Right atrium auricular region (tissue), 2 donors: ENCODE results near the gene GPX3. TPM values are rescaled to one million over a fixed set of nuclear protein-coding genes. Genes with fewer than 3 reads are reported as not detected.
A peak's percentile ranks its signal among the peaks of the same experiment; 100 is the strongest.

Experiments used
- DNase-seq: peaks from one replicate; pipeline ENCODE4 v3.0.0-alpha.2; 2019; ENCODE audit warnings: low spot score
- H3K27ac ChIP-seq, 2 donors: fragments of 200-600 bp; sonication (generic); 1 replicate in 1 of 2; 2 replicates in 1 of 2; pipeline ENCODE4 v1.5.1; 2016 to 2019
- H3K27me3 ChIP-seq, 2 donors: fragments of 200-600 bp; sonication (generic); one replicate each; pipeline versions ENCODE4 v1.5.1 to v1.6.0; 2017 to 2019
- H3K36me3 ChIP-seq: fragments of 200-600 bp; sonication (generic); one replicate; pipeline ENCODE4 v1.5.1; 2016
- H3K4me1 ChIP-seq, 2 donors: fragments of 200-600 bp; sonication (generic); one replicate each; pipeline versions ENCODE4 v1.5.1 to v1.6.0; 2017 to 2019
- H3K4me3 ChIP-seq, 2 donors: fragments of 200-600 bp; sonication (generic); 1 replicate in 1 of 2; 2 replicates in 1 of 2; pipeline ENCODE4 v1.5.1; 2017 to 2019; ENCODE audit warnings: mild to moderate bottlenecking in 1 of 2, moderate library complexity in 1 of 2
- H3K9me3 ChIP-seq, 2 donors: fragments of 200-600 bp; sonication (generic); one replicate each; pipeline ENCODE4 v1.5.1; 2019
- total RNA-seq, 2 donors: library from RNA; depleted of rRNA; stranded (reverse); fragments of >200 nt; gene quantifications; one replicate each; pipeline ENCODE4 v1.1.0, GENCODE V29; 2016
- TF ChIP-seq, protein P1 (sequence below), 2 donors: fragments of 200-600 bp; sonication (generic); IDR thresholded peaks; one replicate each; pipeline ENCODE4 v1.5.1; 2019; ENCODE audit warnings: antibody characterized with exemption in 2 of 2

Gene GPX3
- total RNA-seq, 2 donors from 2014 or later: 2,222 to 2,480 TPM

DNA sequence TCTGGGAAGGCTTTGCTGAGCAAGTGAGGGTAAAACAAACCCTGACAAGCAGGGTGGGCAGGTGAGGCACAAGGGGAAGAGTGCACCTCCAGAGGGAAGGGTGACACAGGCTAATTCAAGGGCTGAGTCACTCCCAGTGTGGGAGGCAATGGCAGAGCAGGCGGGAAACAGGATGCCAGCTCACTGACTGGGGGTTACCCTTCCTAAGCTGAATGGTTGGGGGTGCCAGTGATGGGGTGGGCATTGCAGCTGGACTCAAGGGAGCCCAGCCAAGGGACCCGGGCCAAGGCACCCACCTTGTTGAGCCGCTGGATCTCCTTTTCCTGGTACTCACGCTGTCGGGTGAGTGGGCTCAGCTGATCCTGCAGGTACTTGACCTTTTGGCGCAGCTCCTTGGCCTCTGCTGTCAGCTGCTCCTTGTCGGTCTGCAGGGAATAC, 18.4 kb downstream of the GPX3 start:
- Histone ChIP-seq H3K9me3 (no peaks in the 10 kb centered on the region), H3K27me3 (no peaks in the 10 kb centered on the region), H3K4me3 (no peak overlapping the region), H3K4me1 (peaks cover 0 to 39% of the 10 kb centered on the region in 2 donors), H3K36me3 (peaks cover 66% of the 10 kb centered on the region), H3K27ac (peak overlapping the region; percentile 76)
- TF ChIP-seq, protein P1, sequence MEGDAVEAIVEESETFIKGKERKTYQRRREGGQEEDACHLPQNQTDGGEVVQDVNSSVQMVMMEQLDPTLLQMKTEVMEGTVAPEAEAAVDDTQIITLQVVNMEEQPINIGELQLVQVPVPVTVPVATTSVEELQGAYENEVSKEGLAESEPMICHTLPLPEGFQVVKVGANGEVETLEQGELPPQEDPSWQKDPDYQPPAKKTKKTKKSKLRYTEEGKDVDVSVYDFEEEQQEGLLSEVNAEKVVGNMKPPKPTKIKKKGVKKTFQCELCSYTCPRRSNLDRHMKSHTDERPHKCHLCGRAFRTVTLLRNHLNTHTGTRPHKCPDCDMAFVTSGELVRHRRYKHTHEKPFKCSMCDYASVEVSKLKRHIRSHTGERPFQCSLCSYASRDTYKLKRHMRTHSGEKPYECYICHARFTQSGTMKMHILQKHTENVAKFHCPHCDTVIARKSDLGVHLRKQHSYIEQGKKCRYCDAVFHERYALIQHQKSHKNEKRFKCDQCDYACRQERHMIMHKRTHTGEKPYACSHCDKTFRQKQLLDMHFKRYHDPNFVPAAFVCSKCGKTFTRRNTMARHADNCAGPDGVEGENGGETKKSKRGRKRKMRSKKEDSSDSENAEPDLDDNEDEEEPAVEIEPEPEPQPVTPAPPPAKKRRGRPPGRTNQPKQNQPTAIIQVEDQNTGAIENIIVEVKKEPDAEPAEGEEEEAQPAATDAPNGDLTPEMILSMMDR (IDR thresholded peaks at IDR 0.05): no peak
- DNase-seq: no peak

DNA sequence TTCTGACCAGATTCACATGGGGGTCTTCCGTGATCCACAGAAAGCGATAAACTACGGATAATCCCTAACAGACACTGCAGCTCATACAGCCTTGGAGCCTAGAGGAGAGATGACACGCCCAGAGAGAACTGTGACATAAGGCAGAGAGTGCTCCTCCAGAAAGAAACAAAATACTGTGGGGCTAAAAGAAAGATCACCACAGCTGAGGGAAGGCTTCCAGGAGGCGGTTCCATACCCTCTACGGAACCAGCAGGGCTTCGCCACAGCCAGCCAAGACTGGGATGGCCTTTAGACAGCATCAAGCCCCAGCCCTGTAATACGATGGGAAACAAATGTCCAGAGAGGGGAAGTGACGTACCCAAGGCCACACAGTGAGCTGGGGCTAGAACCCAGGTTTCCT, 19.3 kb downstream of the GPX3 start:
- peaks cover 0 to 39% of the 10 kb centered on the region in 2 donors for H3K4me1 ChIP-seq
- no peak overlapping the region for H3K4me3 ChIP-seq
- H3K36me3 ChIP-seq: peaks cover 62% of the 10 kb centered on the region
- H3K9me3 ChIP-seq: no peaks in the 10 kb centered on the region
- TF ChIP-seq, protein P1 (IDR thresholded peaks at IDR 0.05): no peak
- H3K27me3 ChIP-seq: no peaks in the 10 kb centered on the region
- H3K27ac ChIP-seq: peak overlapping the region; percentile 76
- no peak for DNase-seq

DNA sequence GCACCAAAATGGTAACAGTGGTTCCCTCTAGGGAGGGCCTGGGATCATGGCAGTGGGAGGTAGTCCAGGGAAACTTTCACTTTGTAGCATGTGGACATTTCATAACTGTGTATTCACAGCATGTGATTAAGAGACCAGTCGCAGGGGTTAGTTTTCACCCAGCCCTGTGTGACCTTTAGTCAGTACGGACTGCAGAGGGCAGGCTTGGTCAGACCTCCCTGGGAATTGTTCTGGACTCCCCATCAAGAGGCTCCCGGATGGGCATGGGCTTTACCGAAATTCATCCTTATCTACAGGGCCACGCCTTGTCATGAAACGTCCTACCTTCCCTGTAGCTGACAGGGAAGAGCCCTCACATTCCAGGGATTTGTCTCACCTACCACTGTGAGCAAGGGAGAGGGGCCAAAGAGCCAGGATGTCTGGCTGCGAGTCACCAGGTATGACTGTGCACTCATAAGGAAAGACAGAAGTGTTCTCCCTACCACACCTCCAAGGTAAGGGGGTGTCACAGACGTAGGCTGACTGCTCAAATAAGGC, 19.9 kb downstream of the GPX3 start:
- H3K27me3 ChIP-seq: no peaks in the 10 kb centered on the region
- TF ChIP-seq, protein P1 (IDR thresholded peaks at IDR 0.05): no peak
- no peaks in the 10 kb centered on the region for H3K9me3 ChIP-seq
- H3K27ac ChIP-seq: peak overlapping the region; percentile 24 to 76
- DNase-seq: no peak
- H3K4me3 ChIP-seq: no peak overlapping the region
- H3K36me3 ChIP-seq: peaks cover 62% of the 10 kb centered on the region
- peaks cover 0 to 39% of the 10 kb centered on the region in 2 donors for H3K4me1 ChIP-seq

DNA sequence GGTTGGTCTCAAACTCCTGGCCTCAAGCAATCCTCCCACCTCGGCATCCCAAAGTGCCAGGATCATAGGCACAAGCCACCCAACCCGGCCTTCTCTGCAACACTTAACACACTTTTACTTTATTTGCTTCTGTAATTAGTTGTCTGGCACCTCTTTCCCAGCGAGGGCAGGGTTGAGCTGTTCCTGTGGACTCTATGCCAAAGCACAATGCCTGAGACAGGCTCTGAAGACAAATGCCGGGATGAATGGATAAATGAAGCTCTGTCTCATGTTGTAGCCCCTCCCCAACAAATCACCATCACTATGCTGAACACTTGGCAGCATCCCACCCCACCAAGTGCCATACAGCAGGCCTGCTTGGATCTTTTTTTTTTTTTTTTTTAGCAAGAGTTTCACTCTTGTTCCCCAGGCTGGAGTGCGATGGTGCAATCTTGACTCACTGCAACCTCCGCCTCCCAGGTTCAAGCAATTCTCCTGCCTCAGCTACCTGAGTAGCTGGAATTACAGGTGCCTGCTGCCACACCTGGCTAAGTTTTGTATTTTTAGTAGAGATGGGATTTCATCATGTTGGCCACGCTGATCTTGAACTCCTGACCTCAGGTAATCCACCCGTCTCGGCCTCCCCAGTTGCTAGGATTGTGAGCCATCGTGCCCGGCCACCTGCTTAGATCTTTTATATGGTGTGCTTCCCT, 21.3 kb downstream of the GPX3 start:
- H3K4me3 ChIP-seq: no peak overlapping the region
- TF ChIP-seq, protein P1 (IDR thresholded peaks at IDR 0.05): no peak
- peaks cover 0 to 39% of the 10 kb centered on the region in 2 donors for H3K4me1 ChIP-seq
- H3K27ac ChIP-seq: peak overlapping the region in 1 of 2 donors; percentile 9
- H3K36me3 ChIP-seq: peaks cover 62% of the 10 kb centered on the region
- DNase-seq: no peak
- H3K27me3 ChIP-seq: no peaks in the 10 kb centered on the region
- H3K9me3 ChIP-seq: no peaks in the 10 kb centered on the region

DNA sequence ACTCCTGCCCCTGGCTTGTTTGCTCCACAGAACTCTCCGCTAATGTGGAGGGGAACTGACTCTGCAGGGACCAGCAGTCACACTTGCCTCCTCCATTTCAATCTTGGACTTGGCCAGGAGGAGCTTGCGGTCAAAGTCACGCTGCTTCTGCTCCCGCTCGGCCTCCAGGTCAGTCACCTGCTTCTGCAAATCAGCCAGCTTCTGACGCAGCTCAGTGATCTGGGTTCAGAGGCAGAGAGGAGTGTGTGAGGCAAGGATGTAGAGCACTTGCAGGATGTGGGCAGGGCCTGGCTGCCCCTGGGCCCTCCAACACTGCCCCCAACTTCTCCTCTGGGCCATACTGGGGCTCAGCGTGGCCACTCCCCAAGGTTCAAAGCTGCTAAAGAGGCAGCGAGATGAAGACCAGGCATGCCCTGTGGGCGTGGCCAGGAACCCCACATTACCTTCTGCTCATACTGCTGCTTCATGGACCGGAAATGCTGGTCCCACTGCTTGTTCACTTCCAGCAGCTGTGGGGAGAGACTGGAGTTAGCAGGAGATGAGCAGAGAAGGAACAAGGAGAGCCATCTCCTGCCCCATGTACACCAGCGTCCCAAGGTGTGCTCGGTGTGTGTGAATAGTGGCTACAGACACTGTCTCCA, 22.2 kb downstream of the GPX3 start:
- Histone ChIP-seq H3K36me3 (peaks cover 54% of the 10 kb centered on the region), H3K27me3 (no peaks in the 10 kb centered on the region), H3K27ac (no peak overlapping the region), H3K4me1 (peaks cover 0 to 35% of the 10 kb centered on the region in 2 donors), H3K4me3 (no peak overlapping the region), H3K9me3 (no peaks in the 10 kb centered on the region)
- DNase-seq: no peak
- TF ChIP-seq, protein P1 (IDR thresholded peaks at IDR 0.05): no peak
